HG03025 (cell line): ENCODE results near the gene ARPC1B.

ENCODE experiments used
- ATAC-seq: cut with Tn5 transposase; IDR thresholded peaks from one replicate; pipeline ENCODE4 v1.9.1; 2021; ENCODE audit warnings: mild to moderate bottlenecking, moderate library complexity; ENCODE audit not compliant: unreplicated experiment, low FRiP score

The ARPC1B gene

DNA sequence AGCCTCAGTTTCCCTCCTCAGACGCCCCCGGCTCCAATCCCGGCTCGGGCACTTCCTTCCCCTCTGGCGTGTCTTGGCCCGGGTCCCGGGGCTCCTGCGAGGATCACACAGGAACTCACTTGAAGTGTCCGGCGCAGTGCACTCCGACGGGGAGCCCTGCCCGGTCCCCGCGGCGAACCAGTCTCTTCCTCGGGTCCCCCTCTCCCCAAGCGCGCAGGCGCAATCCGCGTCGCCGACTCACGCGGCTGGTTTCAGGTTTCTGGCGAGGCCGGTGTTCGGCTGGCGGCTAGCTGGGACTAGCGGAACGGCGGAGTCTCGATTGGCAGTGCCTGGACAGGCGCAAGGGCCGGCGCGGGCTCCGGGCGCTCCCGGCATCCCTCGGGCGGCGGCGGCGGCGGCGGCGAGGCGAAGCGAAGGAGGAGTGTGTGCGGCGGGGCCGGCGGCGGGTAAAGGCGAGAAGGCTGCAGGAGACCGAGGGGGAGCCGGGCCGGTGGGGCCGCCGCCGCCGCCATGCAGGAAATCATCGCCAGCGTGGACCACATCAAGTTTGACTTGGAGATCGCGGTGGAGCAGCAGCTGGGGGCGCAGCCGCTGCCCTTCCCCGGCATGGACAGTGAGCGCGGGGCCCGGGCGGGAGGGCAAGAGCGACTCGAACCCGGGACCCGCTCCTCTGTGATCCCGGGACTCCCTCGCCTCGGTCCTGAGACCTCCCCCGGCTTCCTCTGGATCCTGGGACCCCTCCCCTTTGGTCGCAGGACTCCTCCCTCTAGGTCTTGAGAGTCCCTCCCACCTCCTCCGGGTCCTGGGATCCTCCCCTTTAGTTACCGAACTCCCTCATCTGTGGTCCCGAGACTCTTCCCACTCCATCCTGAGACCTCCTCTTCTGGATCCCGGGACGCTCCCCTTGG, 64.3 kb downstream of the ARPC1B start, which contains the start of the genes CPSF4 and PTCD1:
Gene CPSF4, plus strand, starts transcription at position 371 of the 908 bp plus-strand sequence. Its CDS starts 140 bp downstream, at position 511.
Gene PTCD1, minus strand, starts transcription at position 226 of the 908 bp plus-strand sequence. CDS start 3,556 bp downstream, outside the sequence.
- ATAC-seq: peak; percentile 77

GRCh38 chr7:99440195-99440594, 65.7 kb downstream of the ARPC1B start:
- no peak for ATAC-seq
